Effector CD8-positive, alpha-beta T cell (primary cell): Measurements from ENCODE around the gene CHCT1.
"Not testable (repeated sequence)": the region's sequence is repeated elsewhere in the genome, so short reads cannot be mapped to it uniquely, and the experiment has no call there.

Experiments
- DNase-seq: peaks from one replicate; lab custom pipeline; 2025; lab: John Stamatoyannopoulos, UW
- total RNA-seq, 4 experiments: gene quantifications; one replicate each; lab custom pipeline; 2026; lab: John Stamatoyannopoulos, UW

CHCT1 gene
- total RNA-seq = 0 to 0.49 (median 0.23) reads per million in 4 experiments

DNA sequence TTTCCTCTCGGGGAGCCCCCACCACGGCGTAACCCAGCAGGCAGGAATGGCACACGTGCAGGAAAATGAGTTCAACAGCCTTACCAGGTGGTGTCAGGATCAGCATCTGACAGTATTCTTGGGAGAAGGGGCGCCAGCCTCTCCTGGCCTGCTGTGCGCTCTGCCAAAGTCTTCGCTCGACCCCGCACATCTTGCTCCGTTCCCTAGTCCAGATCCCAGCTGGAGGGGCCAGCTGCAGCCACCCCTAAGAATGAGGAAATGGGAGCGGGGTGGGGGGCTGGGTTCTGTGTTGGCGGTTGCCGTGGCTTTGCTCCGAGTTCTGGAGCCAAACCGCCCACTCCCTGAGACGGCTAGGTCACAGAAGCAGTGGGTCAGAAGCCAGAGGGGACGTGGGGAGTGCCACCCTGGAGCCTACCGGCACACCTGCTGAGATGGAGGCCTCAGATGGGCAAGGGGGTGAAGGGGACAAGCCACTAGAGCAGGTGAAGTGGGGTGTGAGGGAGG is at the start of gene CHCT1:
Gene CHCT1 (plus strand): TSS at position 328 of the 504 bp plus-strand sequence. CDS start 104 bp downstream, at position 432.
- DNase-seq = no peak

DNA sequence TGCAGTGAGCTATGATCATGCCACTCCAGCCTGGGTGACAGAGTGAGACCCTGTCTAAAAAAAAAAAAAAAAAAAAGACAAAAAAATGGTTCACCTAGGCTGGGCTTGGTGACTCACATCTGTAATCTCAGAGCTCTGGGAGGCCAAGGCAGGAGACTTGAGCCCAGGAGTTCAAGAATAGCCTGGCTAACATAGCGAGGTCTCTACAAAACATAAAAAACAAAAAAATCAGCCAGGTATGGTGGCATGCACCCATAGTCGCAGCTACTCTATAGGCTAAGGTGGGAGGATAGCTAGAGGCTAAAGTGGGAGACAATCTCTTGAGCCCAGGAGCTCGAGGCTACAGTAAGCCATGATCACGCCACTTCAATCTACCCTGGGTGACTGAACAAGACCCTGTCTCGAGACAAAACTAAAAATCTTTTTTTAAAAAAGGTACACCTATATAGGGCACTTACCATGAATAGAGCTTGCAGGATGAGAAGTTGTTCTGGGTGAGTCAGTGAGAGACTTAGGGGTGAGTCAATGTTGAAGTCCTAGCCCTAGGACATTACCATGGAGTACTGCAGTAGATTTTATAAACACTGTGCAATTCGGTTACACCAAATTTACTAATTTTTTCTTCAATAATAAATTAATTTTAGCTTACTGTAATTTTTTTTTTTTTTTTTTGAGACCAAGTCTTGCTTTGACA is 49.4 kb upstream of the CHCT1 start:
- DNase-seq = no peak

DNA sequence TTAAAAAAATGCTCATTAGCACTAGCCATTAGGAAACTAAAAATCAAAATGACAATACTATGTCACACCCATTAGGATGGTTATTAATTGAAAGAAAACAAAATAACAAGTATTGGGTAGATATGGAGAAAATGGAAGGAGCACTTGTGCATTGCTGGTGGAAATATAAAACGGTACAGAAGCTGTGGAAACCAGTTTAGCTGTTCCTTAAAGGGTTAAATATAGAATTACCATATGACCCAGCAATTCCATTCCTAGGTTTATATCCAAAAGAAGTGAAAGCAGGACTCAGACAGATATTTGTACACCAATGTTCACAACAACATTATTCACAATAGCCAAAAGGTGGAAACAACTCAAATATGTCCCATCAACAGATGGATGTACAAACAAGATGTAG is 44.1 kb upstream of the CHCT1 start:
- not testable (repeated sequence) for DNase-seq

DNA sequence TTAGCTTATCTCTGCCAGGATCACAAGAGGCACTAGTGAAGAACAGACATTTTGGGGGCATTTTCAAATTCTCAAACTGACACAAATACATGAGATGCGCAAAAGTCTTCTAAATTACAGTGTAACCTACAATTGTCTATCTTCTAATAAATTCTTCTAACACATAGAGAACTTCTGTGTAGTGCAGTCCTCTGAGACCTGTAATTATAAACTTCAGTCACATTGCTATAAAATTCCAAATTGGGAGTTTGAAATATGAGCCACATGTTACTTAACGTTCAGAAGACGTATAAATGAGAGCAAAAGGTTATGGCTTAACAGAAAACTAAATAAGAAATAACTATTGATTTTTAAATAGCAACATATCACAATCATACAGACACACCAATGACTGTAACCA is 42.8 kb upstream of the CHCT1 start:
- not testable (repeated sequence) for DNase-seq

GRCh38 chr17:60381958-60382357 is 40.3 kb upstream of the CHCT1 start:
- no peak for DNase-seq

DNA sequence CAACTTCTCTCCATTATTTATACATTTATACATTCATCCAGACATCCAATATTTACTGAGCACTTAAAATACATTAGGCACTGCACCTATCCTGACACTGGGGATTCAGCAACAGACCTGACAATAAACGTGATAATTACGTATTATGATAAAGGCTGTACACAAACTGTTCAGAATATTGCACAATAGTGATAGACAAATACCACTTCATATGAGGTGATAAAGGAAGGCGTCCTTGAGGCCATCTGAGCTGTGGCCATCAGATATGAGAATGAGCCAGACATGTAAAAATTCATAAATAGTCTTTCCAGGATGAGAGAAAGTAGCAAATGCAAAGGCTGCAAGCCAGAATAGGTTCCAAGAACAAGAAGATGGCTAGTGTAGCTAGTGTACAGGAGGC is 38.9 kb upstream of the CHCT1 start:
- DNase-seq = no peak

DNA sequence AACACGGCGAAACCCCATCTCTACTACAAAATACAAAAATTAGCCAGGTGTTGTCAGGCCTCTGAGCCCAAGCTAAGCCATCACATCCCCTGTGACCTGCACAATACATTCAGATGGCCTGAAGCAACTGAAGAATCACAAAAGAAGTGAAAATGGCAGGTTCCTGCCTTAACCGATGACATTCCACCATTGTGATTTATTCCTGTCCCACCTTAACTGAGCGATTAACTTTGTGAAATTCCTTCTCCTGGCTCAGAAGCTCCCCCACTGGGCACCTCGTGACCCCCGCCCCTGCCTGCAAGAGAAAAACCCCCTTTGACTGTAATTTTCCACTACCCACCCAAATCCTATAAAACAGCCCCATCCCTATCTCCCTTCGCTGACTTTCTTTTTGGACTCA is 37.4 kb upstream of the CHCT1 start:
- DNase-seq = not testable (repeated sequence)

- DNase-seq = no peak
Observed at GRCh38 chr17:60386147-60387058, 35.9 kb upstream of the CHCT1 start.

GRCh38 chr17:60387666-60388065 is 34.6 kb upstream of the CHCT1 start:
- no peak for DNase-seq

DNA sequence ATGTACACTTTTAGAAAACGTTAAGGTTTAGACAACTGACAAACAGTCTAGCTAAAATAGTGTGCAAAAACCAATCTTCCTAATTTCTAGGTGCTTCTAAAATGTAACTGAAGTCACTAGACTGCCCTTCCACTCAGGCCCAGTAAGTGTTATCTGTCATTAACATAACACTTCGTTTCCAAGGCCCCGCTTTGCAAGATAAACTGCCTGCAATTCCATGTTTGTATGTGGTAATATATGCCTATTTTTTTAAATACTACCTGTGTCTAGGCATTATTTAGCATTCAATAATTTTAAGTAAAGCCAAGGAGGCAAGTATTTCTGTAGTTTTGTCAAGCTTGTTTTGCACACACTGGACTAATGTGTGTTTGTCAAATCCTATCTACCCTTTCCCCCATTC is 33.5 kb upstream of the CHCT1 start:
- DNase-seq = no peak

- no peak for DNase-seq
Observed at GRCh38 chr17:60390186-60390585, 32.1 kb upstream of the CHCT1 start.

DNA sequence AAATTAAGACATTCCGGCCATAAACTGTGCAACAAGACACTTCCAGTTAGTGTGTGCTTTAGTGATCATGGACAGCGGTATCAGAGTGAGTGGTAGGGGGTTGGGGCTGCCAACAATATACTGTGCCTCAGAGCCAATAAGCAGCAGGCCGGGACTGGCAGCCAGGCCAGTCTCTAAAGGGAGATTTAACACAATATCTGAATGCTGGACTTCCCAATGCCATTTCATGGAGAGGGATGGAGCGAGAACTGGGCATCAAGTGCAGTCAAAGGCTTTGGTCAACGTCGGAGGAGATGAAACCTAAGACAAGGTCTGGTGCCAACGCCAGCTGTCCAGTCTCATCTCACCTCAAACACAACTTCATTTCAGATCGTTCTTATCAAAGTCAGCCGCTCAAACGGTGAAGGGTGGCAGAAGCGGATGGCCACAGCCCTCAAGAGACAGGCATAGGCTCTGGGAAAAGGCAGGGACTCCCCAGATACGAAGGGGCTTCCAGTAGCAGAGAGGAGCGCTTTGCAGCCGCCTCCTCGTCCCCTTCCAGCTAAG is 31.3 kb upstream of the CHCT1 start:
- DNase-seq = no peak

DNA sequence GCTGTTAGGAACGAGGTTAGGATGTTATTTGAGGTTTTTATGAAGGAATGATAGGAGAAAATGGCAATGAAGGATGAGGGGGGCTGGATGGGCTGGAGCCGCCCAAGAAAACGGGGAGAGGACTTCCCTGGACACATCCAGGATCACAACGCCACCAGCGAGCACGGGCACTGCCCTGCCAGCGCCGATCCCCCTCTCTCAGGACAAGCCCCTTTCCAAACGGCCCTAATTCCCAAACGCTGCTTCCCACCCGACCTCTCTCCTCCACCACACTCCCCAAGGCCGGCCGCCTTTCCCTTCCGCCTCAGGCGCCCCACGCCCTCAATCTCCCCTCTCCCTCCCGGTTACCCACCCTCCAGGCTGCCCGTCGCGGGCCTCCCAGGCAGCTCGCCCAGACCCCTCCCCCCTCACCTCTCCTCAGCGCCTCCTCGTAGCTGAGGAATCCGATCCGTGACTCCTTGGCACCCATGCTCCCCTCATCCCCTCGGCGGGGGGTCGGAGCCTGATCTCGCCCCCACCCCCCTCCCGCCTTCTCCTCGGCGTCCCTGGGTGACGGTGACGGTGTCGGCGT is 30.7 kb upstream of the CHCT1 start:
- no peak for DNase-seq

- DNase-seq = peak; percentile 91
Observed at GRCh38 chr17:60392042-60392844, 30.0 kb upstream of the CHCT1 start, which contains the start of gene USP32. Gene USP32, minus strand, starts transcription at chr17:60392133. Its CDS starts 194 bp downstream, at chr17:60391939.

- no peak for DNase-seq
Observed at GRCh38 chr17:60392845-60393702, 29.2 kb upstream of the CHCT1 start.

- no peak for DNase-seq
Observed at GRCh38 chr17:60393840-60394723, 28.2 kb upstream of the CHCT1 start.

GRCh38 chr17:60395508-60396065 is 26.7 kb upstream of the CHCT1 start:
- DNase-seq = no peak

- DNase-seq = no peak
Observed at GRCh38 chr17:60396412-60396811, 25.9 kb upstream of the CHCT1 start.
